SH-SY5Y (cell line): ENCODE measurements around the gene CEACAM18.

ENCODE experiments used
- GATA2 ChIP-seq: IDR thresholded peaks from 2 replicates; pipeline ENCODE4 v1.6.1; 2011; ENCODE audit warnings: mild to moderate bottlenecking, low read depth, low read length
- GATA3 ChIP-seq: IDR thresholded peaks from 2 replicates; pipeline ENCODE4 v1.6.1; 2011; ENCODE audit warnings: low read depth, mild to moderate bottlenecking, low read length, moderate library complexity

GRCh38 chr19:51539821-51540366, 61.6 kb downstream of the CEACAM18 start:
- no peak for TF ChIP-seq GATA2
- TF ChIP-seq GATA3, result no peak
